Measurements from ENCODE around the gene SETDB1. TPM values are rescaled to one million over a fixed set of nuclear protein-coding genes. Genes with fewer than 3 reads are reported as not detected.
"Not testable (repeated sequence)": the region's sequence is repeated elsewhere in the genome, so short reads cannot be mapped to it uniquely, and the experiment has no call there.

The SETDB1 gene
- total and polyA plus RNA-seq, 9 donors: 31.5 to 41.5 (median 36.8) TPM

DNA sequence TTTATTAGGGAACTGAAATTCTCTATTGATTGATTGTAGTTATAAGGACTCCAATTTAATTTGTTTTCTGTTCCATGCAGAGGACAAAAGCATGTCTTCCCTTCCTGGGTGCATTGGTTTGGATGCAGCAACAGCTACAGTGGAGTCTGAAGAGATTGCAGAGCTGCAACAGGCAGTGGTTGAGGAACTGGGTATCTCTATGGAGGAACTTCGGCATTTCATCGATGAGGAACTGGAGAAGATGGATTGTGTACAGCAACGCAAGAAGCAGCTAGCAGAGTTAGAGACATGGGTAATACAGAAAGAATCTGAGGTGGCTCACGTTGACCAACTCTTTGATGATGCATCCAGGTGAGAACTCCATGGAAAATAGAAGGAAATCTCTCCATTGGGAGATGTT lies 1.5 kb downstream of the SETDB1 start:
- no peak for DNase-seq
- peaks cover 35% of the 10 kb centered on the region for H3K36me3 ChIP-seq (ENCODE audit: control insufficient read depth, insufficient read depth, low read length)
- no peak overlapping the region for H3K27ac ChIP-seq (ENCODE audit: low read length)

DNA sequence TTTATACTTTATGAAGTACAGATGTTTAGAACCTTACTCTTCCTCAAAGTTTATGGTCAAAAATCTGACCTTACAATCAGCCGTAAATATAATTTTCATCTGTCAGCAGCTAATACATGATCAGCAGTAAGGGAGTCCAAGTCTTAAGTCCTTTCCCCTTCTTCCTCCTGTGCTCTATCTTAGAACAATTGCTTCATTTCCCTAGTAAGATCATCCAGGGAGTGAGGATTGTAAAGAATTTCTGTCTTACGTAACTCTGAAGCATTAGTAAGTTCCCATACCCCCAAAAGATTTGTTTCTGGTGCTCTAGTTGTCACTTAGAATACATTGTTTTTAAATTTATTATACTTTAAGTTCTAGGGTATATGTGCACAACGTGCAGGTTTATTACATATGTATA lies 2.1 kb downstream of the SETDB1 start:
- H3K9me3 ChIP-seq (replicated peaks; ENCODE audit: control insufficient read depth, low read depth, low read length): peaks cover 9% of the 10 kb centered on the region
- no peak overlapping the region for H3K4me3 ChIP-seq (ENCODE audit: low read length)
- no peak overlapping the region for H3K27ac ChIP-seq (ENCODE audit: low read length)
- H3K27me3 ChIP-seq (ENCODE audit: control insufficient read depth, insufficient read depth, low read length): no peaks in the 10 kb centered on the region
- peaks cover 4% of the 10 kb centered on the region for H3K4me1 ChIP-seq (ENCODE audit: control insufficient read depth, insufficient read depth, low read length)
- peaks cover 39% of the 10 kb centered on the region for H3K36me3 ChIP-seq (ENCODE audit: control insufficient read depth, insufficient read depth, low read length)
- WGBS (ENCODE audit: insufficient coverage): no CpG with 5 or more reads among the region's 3 CpGs
- no peak for DNase-seq

More for the DNA sequence above, 1.5 kb downstream of the SETDB1 start:
- Histone ChIP-seq H3K4me1 (ENCODE audit: control insufficient read depth, insufficient read depth, low read length) (peaks cover 4% of the 10 kb centered on the region), H3K4me3 (ENCODE audit: low read length) (no peak overlapping the region), H3K9me3 (replicated peaks; ENCODE audit: control insufficient read depth, low read depth, low read length) (peaks cover 9% of the 10 kb centered on the region), H3K27me3 (ENCODE audit: control insufficient read depth, insufficient read depth, low read length) (no peaks in the 10 kb centered on the region)
- WGBS (ENCODE audit: insufficient coverage): 83% methylated on average over 4 of the region's 4 CpGs

DNA sequence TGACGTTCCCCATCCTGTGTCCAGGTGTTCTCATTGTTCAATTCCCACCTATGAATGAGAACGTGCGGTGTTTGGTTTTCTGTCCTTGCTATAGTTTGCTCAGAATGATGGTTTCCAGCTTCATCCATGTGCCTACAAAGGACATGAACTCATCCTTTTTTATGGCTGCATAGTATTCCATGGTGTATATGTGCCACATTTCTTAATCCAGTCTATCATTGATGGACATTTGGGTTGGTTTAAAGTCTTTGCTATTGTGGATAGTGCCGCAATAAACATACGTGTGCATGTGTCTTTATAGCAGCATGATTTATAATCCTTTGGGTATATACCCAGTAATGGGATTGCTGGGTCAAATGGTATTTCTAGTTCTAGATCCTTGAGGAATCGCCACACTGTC lies 2.6 kb downstream of the SETDB1 start:
- H3K27ac ChIP-seq (ENCODE audit: low read length); DNase-seq; H3K4me1 ChIP-seq (ENCODE audit: control insufficient read depth, insufficient read depth, low read length); H3K27me3 ChIP-seq (ENCODE audit: control insufficient read depth, insufficient read depth, low read length); H3K4me3 ChIP-seq (ENCODE audit: low read length); H3K9me3 ChIP-seq (replicated peaks; ENCODE audit: control insufficient read depth, low read depth, low read length): not testable (repeated sequence)
- peaks cover 41% of the 10 kb centered on the region for H3K36me3 ChIP-seq (ENCODE audit: control insufficient read depth, insufficient read depth, low read length)
- no CpG with 5 or more reads among the region's 6 CpGs for WGBS (ENCODE audit: insufficient coverage)

DNA sequence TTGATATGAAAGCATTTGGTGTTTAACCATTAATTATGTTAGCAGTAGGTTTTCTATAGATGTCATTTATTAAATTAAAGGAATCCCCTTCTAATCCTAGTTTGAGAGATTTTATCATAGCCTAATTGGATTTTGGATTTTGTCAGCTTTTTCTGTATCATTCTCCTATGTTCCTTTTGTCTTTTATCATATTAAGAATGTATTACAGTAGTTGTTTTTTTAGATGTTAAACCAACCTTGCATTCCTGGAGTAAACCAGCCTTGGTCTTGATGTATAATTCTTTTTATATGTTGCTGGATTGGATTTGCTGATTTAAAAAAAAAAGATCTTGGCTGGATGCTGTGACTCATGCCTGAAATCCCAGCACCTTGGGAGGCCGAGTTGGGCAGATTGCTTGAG lies 5.6 kb downstream of the SETDB1 start:
- Histone ChIP-seq H3K4me1 (ENCODE audit: control insufficient read depth, insufficient read depth, low read length) (peaks cover 4% of the 10 kb centered on the region), H3K4me3 (ENCODE audit: low read length) (no peak overlapping the region), H3K27ac (ENCODE audit: low read length) (no peak overlapping the region), H3K36me3 (ENCODE audit: control insufficient read depth, insufficient read depth, low read length) (peaks cover 46% of the 10 kb centered on the region), H3K27me3 (ENCODE audit: control insufficient read depth, insufficient read depth, low read length) (no peaks in the 10 kb centered on the region), H3K9me3 (replicated peaks; ENCODE audit: control insufficient read depth, low read depth, low read length) (peaks cover 9% of the 10 kb centered on the region)
- no CpG with 5 or more reads among the region's 1 CpG for WGBS (ENCODE audit: insufficient coverage)
- DNase-seq: no peak

DNA sequence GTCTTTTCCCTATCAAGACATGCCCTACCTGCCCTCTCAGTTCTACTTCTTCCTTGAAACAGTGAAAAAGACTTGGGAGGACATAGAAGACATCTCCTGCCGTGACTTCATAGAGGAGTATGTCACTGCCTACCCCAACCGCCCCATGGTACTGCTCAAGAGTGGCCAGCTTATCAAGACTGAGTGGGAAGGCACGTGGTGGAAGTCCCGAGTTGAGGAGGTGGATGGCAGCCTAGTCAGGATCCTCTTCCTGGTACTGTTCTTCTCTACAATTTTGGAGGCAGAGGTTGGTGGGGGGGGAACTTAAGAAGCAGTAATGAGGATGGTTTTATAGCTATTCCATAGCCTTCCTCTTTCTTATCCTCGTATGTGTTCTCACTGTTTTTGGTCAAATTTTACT lies 18.7 kb downstream of the SETDB1 start:
- WGBS (ENCODE audit: insufficient coverage): 93% methylated on average over 2 of the region's 5 CpGs
- no peaks in the 10 kb centered on the region for H3K9me3 ChIP-seq (replicated peaks; ENCODE audit: control insufficient read depth, low read depth, low read length)
- no peak overlapping the region for H3K4me3 ChIP-seq (ENCODE audit: low read length)
- H3K27ac ChIP-seq (ENCODE audit: low read length): no peak overlapping the region
- no peaks in the 10 kb centered on the region for H3K4me1 ChIP-seq (ENCODE audit: control insufficient read depth, insufficient read depth, low read length)
- H3K36me3 ChIP-seq (ENCODE audit: control insufficient read depth, insufficient read depth, low read length): peaks cover 88% of the 10 kb centered on the region
- H3K27me3 ChIP-seq (ENCODE audit: control insufficient read depth, insufficient read depth, low read length): no peaks in the 10 kb centered on the region
- DNase-seq: no peak

DNA sequence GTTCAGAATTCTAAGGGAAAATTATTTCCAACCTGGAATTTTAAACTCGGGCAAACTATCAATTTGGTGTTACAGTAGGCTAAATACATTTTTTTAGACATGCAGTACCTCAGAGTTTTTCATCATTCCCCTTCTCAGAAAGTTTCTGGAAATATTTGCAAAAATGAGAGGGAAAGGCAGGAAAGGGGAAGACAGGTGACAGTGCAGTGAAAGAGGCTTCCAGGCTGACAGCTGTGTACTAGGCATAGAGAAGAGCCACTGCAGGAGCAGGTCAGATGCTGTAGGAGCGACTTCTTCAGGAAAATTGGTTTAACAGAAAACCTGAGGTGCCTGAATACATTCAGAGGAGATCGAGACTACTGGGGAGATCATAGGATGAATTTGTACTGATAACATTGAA lies 28.5 kb downstream of the SETDB1 start:
- no peak overlapping the region for H3K27ac ChIP-seq (ENCODE audit: low read length)
- no CpG with 5 or more reads among the region's 3 CpGs for WGBS (ENCODE audit: insufficient coverage)
- no peaks in the 10 kb centered on the region for H3K9me3 ChIP-seq (replicated peaks; ENCODE audit: control insufficient read depth, low read depth, low read length)
- no peak for DNase-seq
- H3K36me3 ChIP-seq (ENCODE audit: control insufficient read depth, insufficient read depth, low read length): peaks cover 54% of the 10 kb centered on the region
- H3K27me3 ChIP-seq (ENCODE audit: control insufficient read depth, insufficient read depth, low read length): no peaks in the 10 kb centered on the region
- no peak overlapping the region for H3K4me3 ChIP-seq (ENCODE audit: low read length)
- H3K4me1 ChIP-seq (ENCODE audit: control insufficient read depth, insufficient read depth, low read length): no peaks in the 10 kb centered on the region

DNA sequence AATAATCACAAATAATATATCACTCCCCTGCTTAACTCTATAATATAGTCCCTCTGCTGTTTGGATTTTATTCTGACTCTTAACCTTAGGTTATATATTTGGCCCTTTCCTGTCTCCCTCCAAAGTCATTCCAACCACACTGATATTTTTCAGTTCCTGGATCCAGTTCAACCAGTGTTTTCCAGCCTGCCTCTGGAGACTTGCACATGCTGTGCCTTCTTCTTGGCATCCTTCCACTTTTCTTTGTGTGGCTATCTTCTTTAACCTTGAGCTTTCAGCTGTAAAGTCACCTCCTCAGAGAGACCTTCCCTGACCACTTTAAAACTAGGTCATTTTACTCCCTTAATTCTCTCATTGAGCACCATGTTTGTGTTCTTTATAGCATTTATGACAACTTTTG lies 29.1 kb downstream of the SETDB1 start:
- Histone ChIP-seq H3K4me1 (ENCODE audit: control insufficient read depth, insufficient read depth, low read length) (no peaks in the 10 kb centered on the region), H3K4me3 (ENCODE audit: low read length) (no peak overlapping the region), H3K27ac (ENCODE audit: low read length) (no peak overlapping the region), H3K27me3 (ENCODE audit: control insufficient read depth, insufficient read depth, low read length) (no peaks in the 10 kb centered on the region), H3K9me3 (replicated peaks; ENCODE audit: control insufficient read depth, low read depth, low read length) (no peaks in the 10 kb centered on the region), H3K36me3 (ENCODE audit: control insufficient read depth, insufficient read depth, low read length) (peaks cover 51% of the 10 kb centered on the region)
- DNase-seq: no peak

DNA sequence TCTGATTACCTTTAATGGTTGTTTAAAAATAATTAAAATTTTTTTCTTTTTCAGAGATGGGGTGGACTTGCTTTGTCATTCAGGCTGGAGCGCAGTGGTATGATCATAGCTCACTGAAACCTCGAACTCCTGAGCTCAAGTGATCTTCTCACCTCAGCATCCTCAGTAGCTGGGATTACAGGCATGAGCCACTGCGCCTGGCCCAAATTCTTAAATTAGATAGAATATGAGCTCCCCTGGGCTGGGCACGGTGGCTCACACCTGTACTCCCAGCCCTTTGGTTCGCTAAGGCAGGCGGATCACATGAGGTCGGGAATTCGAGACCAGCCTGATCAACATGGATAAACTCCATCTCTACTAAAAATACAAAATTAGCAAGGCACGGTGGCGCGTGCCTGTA lies 31.5 kb downstream of the SETDB1 start:
- no peak for DNase-seq
- Histone ChIP-seq H3K27ac (ENCODE audit: low read length) (no peak overlapping the region), H3K36me3 (ENCODE audit: control insufficient read depth, insufficient read depth, low read length) (peaks cover 53% of the 10 kb centered on the region), H3K27me3 (ENCODE audit: control insufficient read depth, insufficient read depth, low read length) (no peaks in the 10 kb centered on the region), H3K9me3 (replicated peaks; ENCODE audit: control insufficient read depth, low read depth, low read length) (no peaks in the 10 kb centered on the region), H3K4me3 (ENCODE audit: low read length) (no peak overlapping the region), H3K4me1 (ENCODE audit: control insufficient read depth, insufficient read depth, low read length) (no peaks in the 10 kb centered on the region)
- 86% methylated on average over 4 of the region's 11 CpGs for WGBS (ENCODE audit: insufficient coverage)

DNA sequence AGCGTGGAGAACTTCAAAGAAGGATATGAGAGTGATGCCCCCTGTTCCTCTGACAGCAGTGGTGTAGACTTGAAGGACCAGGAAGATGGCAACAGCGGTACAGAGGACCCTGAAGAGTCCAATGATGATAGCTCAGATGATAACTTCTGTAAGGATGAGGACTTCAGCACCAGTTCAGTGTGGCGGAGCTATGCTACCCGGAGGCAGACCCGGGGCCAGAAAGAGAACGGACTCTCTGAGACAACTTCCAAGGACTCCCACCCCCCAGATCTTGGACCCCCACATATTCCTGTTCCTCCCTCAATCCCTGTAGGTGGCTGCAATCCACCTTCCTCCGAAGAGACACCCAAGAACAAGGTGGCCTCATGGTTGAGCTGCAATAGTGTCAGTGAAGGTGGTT lies 34.5 kb downstream of the SETDB1 start:
- Histone ChIP-seq H3K27me3 (ENCODE audit: control insufficient read depth, insufficient read depth, low read length) (no peaks in the 10 kb centered on the region), H3K36me3 (ENCODE audit: control insufficient read depth, insufficient read depth, low read length) (peaks cover 62% of the 10 kb centered on the region), H3K9me3 (replicated peaks; ENCODE audit: control insufficient read depth, low read depth, low read length) (no peaks in the 10 kb centered on the region), H3K4me3 (ENCODE audit: low read length) (no peak overlapping the region), H3K27ac (ENCODE audit: low read length) (no peak overlapping the region), H3K4me1 (ENCODE audit: control insufficient read depth, insufficient read depth, low read length) (no peaks in the 10 kb centered on the region)
- WGBS (ENCODE audit: insufficient coverage): 100% methylated on average over 3 of the region's 7 CpGs
- DNase-seq: no peak

DNA sequence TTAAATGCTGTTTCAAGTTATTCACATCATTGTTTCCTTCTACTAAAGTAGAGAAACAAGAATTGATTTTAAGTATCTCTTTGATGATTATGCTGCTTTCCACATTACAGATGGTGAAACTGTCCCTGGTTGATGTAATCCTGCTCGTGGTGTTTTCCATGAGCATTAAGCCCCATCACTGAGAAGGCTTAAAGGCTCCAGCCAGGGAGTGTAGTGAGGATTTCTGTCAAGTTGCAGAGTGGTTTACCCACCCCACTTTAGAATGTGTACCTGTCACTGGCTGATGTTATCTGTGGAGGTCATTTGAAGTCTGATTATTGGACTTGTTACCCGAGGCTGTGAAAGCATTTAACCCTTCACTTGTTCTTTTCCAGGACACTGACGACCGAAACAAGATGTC lies 35.6 kb downstream of the SETDB1 start:
- no peaks in the 10 kb centered on the region for H3K4me1 ChIP-seq (ENCODE audit: control insufficient read depth, insufficient read depth, low read length)
- H3K4me3 ChIP-seq (ENCODE audit: low read length): no peak overlapping the region
- H3K36me3 ChIP-seq (ENCODE audit: control insufficient read depth, insufficient read depth, low read length): peaks cover 69% of the 10 kb centered on the region
- WGBS (ENCODE audit: insufficient coverage): no CpG with 5 or more reads among the region's 4 CpGs
- H3K9me3 ChIP-seq (replicated peaks; ENCODE audit: control insufficient read depth, low read depth, low read length): no peaks in the 10 kb centered on the region
- DNase-seq: no peak
- no peaks in the 10 kb centered on the region for H3K27me3 ChIP-seq (ENCODE audit: control insufficient read depth, insufficient read depth, low read length)
- H3K27ac ChIP-seq (ENCODE audit: low read length): no peak overlapping the region

DNA sequence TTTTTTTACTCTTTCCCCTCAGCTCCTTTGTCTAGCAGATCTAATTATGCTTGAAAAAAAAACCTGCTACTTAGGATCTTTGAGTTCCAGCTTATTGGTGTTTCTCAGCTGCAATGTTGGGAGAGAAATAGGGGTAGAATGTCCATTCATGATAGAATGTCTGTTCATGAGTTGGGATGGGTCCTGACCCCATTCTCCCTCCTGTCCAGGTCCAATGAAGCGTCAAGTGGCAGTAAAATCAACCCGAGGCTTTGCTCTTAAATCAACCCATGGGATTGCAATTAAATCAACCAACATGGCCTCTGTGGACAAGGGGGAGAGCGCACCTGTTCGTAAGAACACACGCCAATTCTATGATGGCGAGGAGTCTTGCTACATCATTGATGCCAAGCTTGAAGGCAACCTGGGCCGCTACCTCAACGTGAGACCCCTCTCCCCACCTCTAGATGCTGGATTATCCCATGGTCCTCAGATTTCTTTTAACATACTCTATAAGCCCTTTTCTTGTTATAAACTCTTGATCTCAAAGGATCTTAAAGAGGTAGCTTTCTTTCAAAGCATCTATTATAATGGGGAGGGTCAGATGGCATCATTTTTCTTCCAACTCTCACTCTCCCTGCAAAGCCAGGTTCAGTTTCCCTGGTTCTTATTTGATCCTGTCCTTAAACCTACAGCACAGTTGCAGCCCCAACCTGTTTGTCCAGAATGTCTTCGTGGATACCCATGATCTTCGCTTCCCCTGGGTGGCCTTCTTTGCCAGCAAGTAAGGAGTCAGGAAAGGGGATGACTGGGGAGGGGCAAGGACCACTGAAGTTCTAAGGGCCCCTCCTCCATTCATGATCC lies 37.4 kb downstream of the SETDB1 start:
- no peak overlapping the region for H3K27ac ChIP-seq (ENCODE audit: low read length)

More for the DNA sequence above, 37.4 kb downstream of the SETDB1 start:
- H3K9me3 ChIP-seq (replicated peaks; ENCODE audit: control insufficient read depth, low read depth, low read length): no peaks in the 10 kb centered on the region
- H3K27me3 ChIP-seq (ENCODE audit: control insufficient read depth, insufficient read depth, low read length): no peaks in the 10 kb centered on the region
- 94% methylated on average over 4 of the region's 10 CpGs for WGBS (ENCODE audit: insufficient coverage)
- H3K36me3 ChIP-seq (ENCODE audit: control insufficient read depth, insufficient read depth, low read length): peaks cover 81% of the 10 kb centered on the region
- H3K4me3 ChIP-seq (ENCODE audit: low read length): no peak overlapping the region
- no peaks in the 10 kb centered on the region for H3K4me1 ChIP-seq (ENCODE audit: control insufficient read depth, insufficient read depth, low read length)
- DNase-seq: no peak

Data from muscle of leg (tissue), 11 donors.